K562 (cell line): ENCODE measurements around the gene ATP5PD. TPM values are rescaled to one million over a fixed set of nuclear protein-coding genes. Genes with fewer than 3 reads are reported as not detected.

Experiments
- BHLHE40 ChIP-seq: IDR thresholded peaks from 2 replicates; pipeline ENCODE4 v1.6.1; 2011; ENCODE audit warnings: low read length, improper control_type of control experiment
- CBX1 ChIP-seq: sonication (generic); IDR thresholded peaks from 2 replicates; pipeline ENCODE4 v1.6.1; 2016; ENCODE audit warnings: antibody characterized with exemption, low read depth, mild to moderate bottlenecking
- CBX3 ChIP-seq, 2 experiments: IDR thresholded peaks; 1 replicate in 1 of 2; 2 replicates in 1 of 2; pipeline ENCODE4 v1.6.1; 2012; ENCODE audit warnings: inconsistent platforms in 2 of 2, low read length in 2 of 2, borderline replicate concordance in 1 of 2, control low read depth in 1 of 2
- CTBP1 ChIP-seq: fragments of 450-650 bp; IDR thresholded peaks from 2 replicates; pipeline ENCODE4 v1.6.1; 2016; ENCODE audit warnings: borderline replicate concordance
- FOXJ2 ChIP-seq: fragments of 200-800 bp; sonication (Bioruptor generic); IDR thresholded peaks from 2 replicates; pipeline ENCODE4 v1.6.1; 2016; ENCODE audit warnings: missing genetic modification characterization, missing compliant biosample characterization
- HIVEP1 ChIP-seq: fragments of 250-450 bp; sonication (Bioruptor Pico); IDR thresholded peaks from 2 replicates; pipeline ENCODE4 v1.4.0; 2020; ENCODE audit warnings: mild to moderate bottlenecking
- KLF10 ChIP-seq: fragments of 250-450 bp; sonication (Bioruptor Pico); IDR thresholded peaks from 2 replicates; pipeline ENCODE4 v1.6.1; 2021; ENCODE audit warnings: matching md5 sums
- MAFG ChIP-seq: fragments of 450-650 bp; conservative IDR thresholded peaks from 2 replicates; pipeline ENCODE4 v1.6.1; 2016; ENCODE audit warnings: missing genetic modification characterization, missing compliant biosample characterization
- NR4A1 ChIP-seq, 2 experiments: fragments of 250-450 bp in 1 of 2; fragments of 450-650 bp in 1 of 2; sonication (Bioruptor Pico) in 1 of 2; IDR thresholded peaks; 2 replicates each; pipeline versions ENCODE4 v1.4.0 to v1.6.1; 2016 to 2020; ENCODE audit warnings: mild to moderate bottlenecking in 2 of 2, missing compliant biosample characterization in 1 of 2, missing genetic modification characterization in 1 of 2, moderate library complexity in 1 of 2
- RFX7 ChIP-seq: fragments of 250-450 bp; sonication (Bioruptor Pico); IDR thresholded peaks from 2 replicates; pipeline ENCODE4 v1.5.1; 2021; ENCODE audit warnings: mild to moderate bottlenecking
- STAT5B ChIP-seq: fragments of 250-450 bp; sonication (Bioruptor Pico); IDR thresholded peaks from 2 replicates; pipeline ENCODE4 v1.8.0; 2021; ENCODE audit warnings: mild to moderate bottlenecking, inconsistent platforms
- ZEB2 ChIP-seq: fragments of 450-650 bp; IDR thresholded peaks from 2 replicates; pipeline ENCODE4 v1.6.1; 2016
- ZNF212 ChIP-seq: fragments of 450-650 bp; formaldehyde crosslinking; IDR thresholded peaks from 2 replicates; pipeline ENCODE4 v1.4.0; 2020; ENCODE audit warnings: mild to moderate bottlenecking
- ZNF274 ChIP-seq: IDR thresholded peaks from 2 replicates; pipeline ENCODE4 v1.6.1; 2011; ENCODE audit warnings: low read depth, mild to moderate bottlenecking, low read length, moderate library complexity, borderline replicate concordance
- ZNF384 ChIP-seq: IDR thresholded peaks from 2 replicates; pipeline ENCODE4 v1.6.1; 2012; ENCODE audit warnings: low read depth, low read length, improper control_type of control experiment
- ZNF444 ChIP-seq: fragments of 250-450 bp; sonication (Bioruptor Pico); IDR thresholded peaks from 2 replicates; pipeline ENCODE4 v1.4.0; 2020; ENCODE audit warnings: mild to moderate bottlenecking, moderate library complexity
- polyA plus RNA-seq, 8 experiments: library from polyadenylated mRNA; depleted of rRNA in 4 of 8; stranded (reverse) in 5 of 8; unstranded in 3 of 8; fragments of >200 nt; fragmentation: Nextera tagmentation in 2 of 8; fragmentation: Illumina TruSeq in 1 of 8; extraction: Ambion mirVana in 2 of 8; extraction: Trizol in 1 of 8; gene quantifications; 2 replicates each; pipeline versions ENCODE4 v1.2.1 to v1.2.3, GENCODE V29; 2011 to 2014; ENCODE audit warnings: inconsistent platforms in 1 of 8, missing spikeins in 1 of 8
- total RNA-seq, 7 experiments: library from RNA; depleted of rRNA in 6 of 7; stranded (reverse); fragments of >200 nt in 6 of 7; fragmentation: Illumina TruSeq in 2 of 7; extraction: Trizol in 2 of 7; gene quantifications; 2 replicates each; pipeline versions ENCODE4 v1.2.1 to v1.2.3, GENCODE V29; 2011 to 2021; ENCODE audit warnings: low replicate concordance in 1 of 7
- TF ChIP-seq, protein P1 (sequence below): sonication (generic); formaldehyde crosslinking; IDR thresholded peaks from 2 replicates; pipeline ENCODE4 v1.8.0; 2023; ENCODE audit warnings: missing genetic modification reagents, mild to moderate bottlenecking, borderline replicate concordance
- TF ChIP-seq, protein P2 (sequence below): IDR thresholded peaks from 3 replicates; pipeline ENCODE4 v1.6.1; 2011; ENCODE audit warnings: borderline replicate concordance, mild to moderate bottlenecking; ENCODE audit not compliant: insufficient read length, insufficient read depth

The ATP5PD gene
- total and polyA plus RNA-seq, 9 of the 15 experiments (the other 6 are each of a cell fraction or from before 2014, with no cell fraction given), result 271 to 828 (median 432) TPM

DNA sequence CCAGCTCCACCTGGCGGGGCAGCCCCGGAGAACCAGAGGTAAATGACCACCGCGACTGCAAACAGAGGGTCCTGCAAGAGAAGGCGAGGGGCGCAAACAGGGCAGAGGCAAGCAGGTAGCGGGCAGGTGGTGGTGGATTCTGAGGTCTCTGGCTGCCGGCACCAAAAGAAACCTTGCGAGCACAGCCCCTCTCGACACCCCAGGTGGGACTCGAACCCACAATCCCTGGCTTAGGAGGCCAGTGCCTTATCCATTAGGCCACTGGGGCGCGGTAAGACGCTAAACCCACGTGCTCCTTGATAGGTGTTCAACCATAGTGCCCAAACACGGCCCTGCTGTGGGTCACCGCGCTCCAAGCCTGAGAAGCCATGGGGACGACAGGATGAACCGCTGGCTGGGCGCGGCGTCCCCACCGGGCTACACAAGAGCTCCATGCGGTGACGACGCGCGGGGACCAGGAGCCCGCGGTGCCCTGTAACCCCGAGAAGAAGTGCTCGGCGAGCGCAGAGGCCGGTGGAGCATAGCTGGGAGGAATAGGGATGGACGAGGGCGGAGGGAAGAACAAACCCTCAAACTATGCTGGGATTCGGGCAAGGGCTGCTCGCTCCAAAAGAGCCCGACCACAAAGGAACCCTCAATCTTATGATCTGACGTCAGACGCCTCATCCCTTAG, 12.4 kb downstream of the ATP5PD start (continued):
- no peak for TF ChIP-seq MAFG
- TF ChIP-seq CBX3 (IDR thresholded peaks at IDR 0.05; ENCODE audit: borderline replicate concordance in 1 of 2, low read length in 2 of 2), result peak in 1 of 2 experiments; percentile 55; a peak in 1 of 3 replicates
- TF ChIP-seq NR4A1 (CRISPR knock-in tag; IDR thresholded peaks at IDR 0.05), result 0 out of 2 replicates have a peak, but pooled peaks have one; percentile 51
- TF ChIP-seq NR4A1 (tag; IDR thresholded peaks at IDR 0.05), result no peak
- no peak for TF ChIP-seq STAT5B
- peak; percentile 76 for TF ChIP-seq BHLHE40
- TF ChIP-seq, protein P1, sequence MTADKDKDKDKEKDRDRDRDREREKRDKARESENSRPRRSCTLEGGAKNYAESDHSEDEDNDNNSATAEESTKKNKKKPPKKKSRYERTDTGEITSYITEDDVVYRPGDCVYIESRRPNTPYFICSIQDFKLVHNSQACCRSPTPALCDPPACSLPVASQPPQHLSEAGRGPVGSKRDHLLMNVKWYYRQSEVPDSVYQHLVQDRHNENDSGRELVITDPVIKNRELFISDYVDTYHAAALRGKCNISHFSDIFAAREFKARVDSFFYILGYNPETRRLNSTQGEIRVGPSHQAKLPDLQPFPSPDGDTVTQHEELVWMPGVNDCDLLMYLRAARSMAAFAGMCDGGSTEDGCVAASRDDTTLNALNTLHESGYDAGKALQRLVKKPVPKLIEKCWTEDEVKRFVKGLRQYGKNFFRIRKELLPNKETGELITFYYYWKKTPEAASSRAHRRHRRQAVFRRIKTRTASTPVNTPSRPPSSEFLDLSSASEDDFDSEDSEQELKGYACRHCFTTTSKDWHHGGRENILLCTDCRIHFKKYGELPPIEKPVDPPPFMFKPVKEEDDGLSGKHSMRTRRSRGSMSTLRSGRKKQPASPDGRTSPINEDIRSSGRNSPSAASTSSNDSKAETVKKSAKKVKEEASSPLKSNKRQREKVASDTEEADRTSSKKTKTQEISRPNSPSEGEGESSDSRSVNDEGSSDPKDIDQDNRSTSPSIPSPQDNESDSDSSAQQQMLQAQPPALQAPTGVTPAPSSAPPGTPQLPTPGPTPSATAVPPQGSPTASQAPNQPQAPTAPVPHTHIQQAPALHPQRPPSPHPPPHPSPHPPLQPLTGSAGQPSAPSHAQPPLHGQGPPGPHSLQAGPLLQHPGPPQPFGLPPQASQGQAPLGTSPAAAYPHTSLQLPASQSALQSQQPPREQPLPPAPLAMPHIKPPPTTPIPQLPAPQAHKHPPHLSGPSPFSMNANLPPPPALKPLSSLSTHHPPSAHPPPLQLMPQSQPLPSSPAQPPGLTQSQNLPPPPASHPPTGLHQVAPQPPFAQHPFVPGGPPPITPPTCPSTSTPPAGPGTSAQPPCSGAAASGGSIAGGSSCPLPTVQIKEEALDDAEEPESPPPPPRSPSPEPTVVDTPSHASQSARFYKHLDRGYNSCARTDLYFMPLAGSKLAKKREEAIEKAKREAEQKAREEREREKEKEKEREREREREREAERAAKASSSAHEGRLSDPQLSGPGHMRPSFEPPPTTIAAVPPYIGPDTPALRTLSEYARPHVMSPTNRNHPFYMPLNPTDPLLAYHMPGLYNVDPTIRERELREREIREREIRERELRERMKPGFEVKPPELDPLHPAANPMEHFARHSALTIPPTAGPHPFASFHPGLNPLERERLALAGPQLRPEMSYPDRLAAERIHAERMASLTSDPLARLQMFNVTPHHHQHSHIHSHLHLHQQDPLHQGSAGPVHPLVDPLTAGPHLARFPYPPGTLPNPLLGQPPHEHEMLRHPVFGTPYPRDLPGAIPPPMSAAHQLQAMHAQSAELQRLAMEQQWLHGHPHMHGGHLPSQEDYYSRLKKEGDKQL (CRISPR knock-in tag), result 0 out of 2 replicates have a peak, but pooled peaks have one; percentile 90
- no peak for TF ChIP-seq ZNF384
- TF ChIP-seq ZEB2, result 0 out of 2 replicates have a peak, but pooled peaks have one; percentile 60
- no peak for TF ChIP-seq KLF10 (CRISPR knock-in tag)
- TF ChIP-seq, protein P2, sequence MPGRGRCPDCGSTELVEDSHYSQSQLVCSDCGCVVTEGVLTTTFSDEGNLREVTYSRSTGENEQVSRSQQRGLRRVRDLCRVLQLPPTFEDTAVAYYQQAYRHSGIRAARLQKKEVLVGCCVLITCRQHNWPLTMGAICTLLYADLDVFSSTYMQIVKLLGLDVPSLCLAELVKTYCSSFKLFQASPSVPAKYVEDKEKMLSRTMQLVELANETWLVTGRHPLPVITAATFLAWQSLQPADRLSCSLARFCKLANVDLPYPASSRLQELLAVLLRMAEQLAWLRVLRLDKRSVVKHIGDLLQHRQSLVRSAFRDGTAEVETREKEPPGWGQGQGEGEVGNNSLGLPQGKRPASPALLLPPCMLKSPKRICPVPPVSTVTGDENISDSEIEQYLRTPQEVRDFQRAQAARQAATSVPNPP, result no peak
- TF ChIP-seq ZNF444 (CRISPR knock-in tag), result no peak
- TF ChIP-seq ZNF274, result no peak
- TF ChIP-seq HIVEP1 (CRISPR knock-in tag), result no peak
- no peak for TF ChIP-seq FOXJ2 (tag)
- TF ChIP-seq CTBP1, result peak; percentile 25; the same call in 1 of the 2 replicates
- 0 out of 2 replicates have a peak, but pooled peaks have one; percentile 14 for TF ChIP-seq CBX1
- no peak for TF ChIP-seq RFX7
- TF ChIP-seq ZNF212 (CRISPR knock-in tag), result no peak
